ENCODE results near the gene CCDC198. TPM values are rescaled to one million over a fixed set of nuclear protein-coding genes. Genes with fewer than 3 reads are reported as not detected.

Gene CCDC198
- total and polyA plus RNA-seq, 4 donors = 11.2 to 47.7 (median 18.6) TPM

DNA sequence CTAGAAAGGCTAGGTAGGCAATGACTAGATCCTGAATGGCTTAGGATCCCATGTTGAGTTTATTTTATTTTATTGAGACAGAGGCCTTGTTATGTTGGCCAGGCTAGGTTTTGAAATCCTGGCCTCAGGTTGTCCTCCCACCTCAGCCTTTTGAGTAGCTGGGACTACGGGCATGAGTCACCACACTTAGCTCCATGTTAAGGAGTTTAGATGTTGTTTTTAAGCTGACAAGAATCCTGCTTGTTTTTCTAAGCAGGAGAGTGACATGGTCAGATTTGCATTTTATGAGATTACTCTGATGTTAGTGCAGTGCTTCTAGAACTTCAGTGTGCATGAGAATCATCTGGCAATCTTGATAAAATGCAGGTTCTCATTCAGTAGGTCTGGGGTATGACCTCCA, 14.5 kb downstream of the CCDC198 start:
- no peak overlapping the region for H3K4me3 ChIP-seq (ENCODE audit: low read depth in 1 of 3, low read length in 3 of 3)
- no peak overlapping the region for H3K9ac ChIP-seq (ENCODE audit: low read depth in 1 of 2, low read length in 2 of 2)
- 98% methylated on average over 1 of the region's 1 CpG for WGBS
- no peaks in the 10 kb centered on the region for H3K27me3 ChIP-seq (ENCODE audit: control insufficient read depth in 4 of 4, insufficient read depth in 4 of 4, low read length in 3 of 4)
- TF ChIP-seq YY1 (IDR thresholded peaks at IDR 0.05) (no peak), EGR1 (IDR thresholded peaks at IDR 0.05; ENCODE audit: low read depth in 2 of 2) (no peak), HNF4A (conservative IDR thresholded peaks at IDR 0.05) (no peak), SP1 (IDR thresholded peaks at IDR 0.05) (no peak), TAF1 (conservative IDR thresholded peaks at IDR 0.05) (no peak), JUND (IDR thresholded peaks at IDR 0.05) (no peak), FOXA2 (IDR thresholded peaks at IDR 0.05) (no peak), HNF4G (IDR thresholded peaks at IDR 0.05) (no peak), FOXA1 (IDR thresholded peaks at IDR 0.05) (no peak), RXRA (IDR thresholded peaks at IDR 0.05) (no peak), NR2F2 (IDR thresholded peaks at IDR 0.05) (no peak), RAD21 (IDR thresholded peaks at IDR 0.05) (no peak), GABPA (IDR thresholded peaks at IDR 0.05 in 1 of 2, conservative IDR thresholded peaks at IDR 0.05 in 1 of 2) (no peak)
- TF ChIP-seq, protein P1, sequence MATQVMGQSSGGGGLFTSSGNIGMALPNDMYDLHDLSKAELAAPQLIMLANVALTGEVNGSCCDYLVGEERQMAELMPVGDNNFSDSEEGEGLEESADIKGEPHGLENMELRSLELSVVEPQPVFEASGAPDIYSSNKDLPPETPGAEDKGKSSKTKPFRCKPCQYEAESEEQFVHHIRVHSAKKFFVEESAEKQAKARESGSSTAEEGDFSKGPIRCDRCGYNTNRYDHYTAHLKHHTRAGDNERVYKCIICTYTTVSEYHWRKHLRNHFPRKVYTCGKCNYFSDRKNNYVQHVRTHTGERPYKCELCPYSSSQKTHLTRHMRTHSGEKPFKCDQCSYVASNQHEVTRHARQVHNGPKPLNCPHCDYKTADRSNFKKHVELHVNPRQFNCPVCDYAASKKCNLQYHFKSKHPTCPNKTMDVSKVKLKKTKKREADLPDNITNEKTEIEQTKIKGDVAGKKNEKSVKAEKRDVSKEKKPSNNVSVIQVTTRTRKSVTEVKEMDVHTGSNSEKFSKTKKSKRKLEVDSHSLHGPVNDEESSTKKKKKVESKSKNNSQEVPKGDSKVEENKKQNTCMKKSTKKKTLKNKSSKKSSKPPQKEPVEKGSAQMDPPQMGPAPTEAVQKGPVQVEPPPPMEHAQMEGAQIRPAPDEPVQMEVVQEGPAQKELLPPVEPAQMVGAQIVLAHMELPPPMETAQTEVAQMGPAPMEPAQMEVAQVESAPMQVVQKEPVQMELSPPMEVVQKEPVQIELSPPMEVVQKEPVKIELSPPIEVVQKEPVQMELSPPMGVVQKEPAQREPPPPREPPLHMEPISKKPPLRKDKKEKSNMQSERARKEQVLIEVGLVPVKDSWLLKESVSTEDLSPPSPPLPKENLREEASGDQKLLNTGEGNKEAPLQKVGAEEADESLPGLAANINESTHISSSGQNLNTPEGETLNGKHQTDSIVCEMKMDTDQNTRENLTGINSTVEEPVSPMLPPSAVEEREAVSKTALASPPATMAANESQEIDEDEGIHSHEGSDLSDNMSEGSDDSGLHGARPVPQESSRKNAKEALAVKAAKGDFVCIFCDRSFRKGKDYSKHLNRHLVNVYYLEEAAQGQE (IDR thresholded peaks at IDR 0.05) = no peak
- TF ChIP-seq, protein P2, sequence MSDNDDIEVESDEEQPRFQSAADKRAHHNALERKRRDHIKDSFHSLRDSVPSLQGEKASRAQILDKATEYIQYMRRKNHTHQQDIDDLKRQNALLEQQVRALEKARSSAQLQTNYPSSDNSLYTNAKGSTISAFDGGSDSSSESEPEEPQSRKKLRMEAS (IDR thresholded peaks at IDR 0.05) = no peak
- TF ChIP-seq, protein P3, sequence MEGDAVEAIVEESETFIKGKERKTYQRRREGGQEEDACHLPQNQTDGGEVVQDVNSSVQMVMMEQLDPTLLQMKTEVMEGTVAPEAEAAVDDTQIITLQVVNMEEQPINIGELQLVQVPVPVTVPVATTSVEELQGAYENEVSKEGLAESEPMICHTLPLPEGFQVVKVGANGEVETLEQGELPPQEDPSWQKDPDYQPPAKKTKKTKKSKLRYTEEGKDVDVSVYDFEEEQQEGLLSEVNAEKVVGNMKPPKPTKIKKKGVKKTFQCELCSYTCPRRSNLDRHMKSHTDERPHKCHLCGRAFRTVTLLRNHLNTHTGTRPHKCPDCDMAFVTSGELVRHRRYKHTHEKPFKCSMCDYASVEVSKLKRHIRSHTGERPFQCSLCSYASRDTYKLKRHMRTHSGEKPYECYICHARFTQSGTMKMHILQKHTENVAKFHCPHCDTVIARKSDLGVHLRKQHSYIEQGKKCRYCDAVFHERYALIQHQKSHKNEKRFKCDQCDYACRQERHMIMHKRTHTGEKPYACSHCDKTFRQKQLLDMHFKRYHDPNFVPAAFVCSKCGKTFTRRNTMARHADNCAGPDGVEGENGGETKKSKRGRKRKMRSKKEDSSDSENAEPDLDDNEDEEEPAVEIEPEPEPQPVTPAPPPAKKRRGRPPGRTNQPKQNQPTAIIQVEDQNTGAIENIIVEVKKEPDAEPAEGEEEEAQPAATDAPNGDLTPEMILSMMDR (IDR thresholded peaks at IDR 0.05; ENCODE audit: low read depth, low read length, missing input control) = no peak
- TF ChIP-seq, protein P4, sequence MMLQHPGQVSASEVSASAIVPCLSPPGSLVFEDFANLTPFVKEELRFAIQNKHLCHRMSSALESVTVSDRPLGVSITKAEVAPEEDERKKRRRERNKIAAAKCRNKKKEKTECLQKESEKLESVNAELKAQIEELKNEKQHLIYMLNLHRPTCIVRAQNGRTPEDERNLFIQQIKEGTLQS (IDR thresholded peaks at IDR 0.05) = no peak
- TF ChIP-seq, protein P5, sequence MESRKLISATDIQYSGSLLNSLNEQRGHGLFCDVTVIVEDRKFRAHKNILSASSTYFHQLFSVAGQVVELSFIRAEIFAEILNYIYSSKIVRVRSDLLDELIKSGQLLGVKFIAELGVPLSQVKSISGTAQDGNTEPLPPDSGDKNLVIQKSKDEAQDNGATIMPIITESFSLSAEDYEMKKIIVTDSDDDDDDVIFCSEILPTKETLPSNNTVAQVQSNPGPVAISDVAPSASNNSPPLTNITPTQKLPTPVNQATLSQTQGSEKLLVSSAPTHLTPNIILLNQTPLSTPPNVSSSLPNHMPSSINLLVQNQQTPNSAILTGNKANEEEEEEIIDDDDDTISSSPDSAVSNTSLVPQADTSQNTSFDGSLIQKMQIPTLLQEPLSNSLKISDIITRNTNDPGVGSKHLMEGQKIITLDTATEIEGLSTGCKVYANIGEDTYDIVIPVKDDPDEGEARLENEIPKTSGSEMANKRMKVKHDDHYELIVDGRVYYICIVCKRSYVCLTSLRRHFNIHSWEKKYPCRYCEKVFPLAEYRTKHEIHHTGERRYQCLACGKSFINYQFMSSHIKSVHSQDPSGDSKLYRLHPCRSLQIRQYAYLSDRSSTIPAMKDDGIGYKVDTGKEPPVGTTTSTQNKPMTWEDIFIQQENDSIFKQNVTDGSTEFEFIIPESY (IDR thresholded peaks at IDR 0.05) = no peak
- peaks cover 2 to 31% (median 20%) of the 10 kb centered on the region in 4 donors for H3K36me3 ChIP-seq (ENCODE audit: control insufficient read depth in 4 of 4, insufficient read depth in 3 of 4, low read depth in 1 of 4, low read length in 3 of 4)
- DNase-seq (ENCODE audit: low spot score) = no peak
- no peaks in the 10 kb centered on the region for H3K4me1 ChIP-seq (ENCODE audit: control insufficient read depth in 4 of 4, insufficient read depth in 4 of 4, low read length in 3 of 4)
- H3K9me3 ChIP-seq (ENCODE audit: control insufficient read depth in 4 of 4, low read length in 3 of 4) = no peaks in the 10 kb centered on the region
- no peak overlapping the region for H3K27ac ChIP-seq (ENCODE audit: low read depth in 1 of 2, low read length in 2 of 2)

Measured in liver (tissue), 9 donors.